ENCODE data around the gene THBS3.
"Not testable (repeated sequence)": the region's sequence is repeated elsewhere in the genome, so short reads cannot be mapped to it uniquely, and the experiment has no call there.

THBS3 gene

DNA sequence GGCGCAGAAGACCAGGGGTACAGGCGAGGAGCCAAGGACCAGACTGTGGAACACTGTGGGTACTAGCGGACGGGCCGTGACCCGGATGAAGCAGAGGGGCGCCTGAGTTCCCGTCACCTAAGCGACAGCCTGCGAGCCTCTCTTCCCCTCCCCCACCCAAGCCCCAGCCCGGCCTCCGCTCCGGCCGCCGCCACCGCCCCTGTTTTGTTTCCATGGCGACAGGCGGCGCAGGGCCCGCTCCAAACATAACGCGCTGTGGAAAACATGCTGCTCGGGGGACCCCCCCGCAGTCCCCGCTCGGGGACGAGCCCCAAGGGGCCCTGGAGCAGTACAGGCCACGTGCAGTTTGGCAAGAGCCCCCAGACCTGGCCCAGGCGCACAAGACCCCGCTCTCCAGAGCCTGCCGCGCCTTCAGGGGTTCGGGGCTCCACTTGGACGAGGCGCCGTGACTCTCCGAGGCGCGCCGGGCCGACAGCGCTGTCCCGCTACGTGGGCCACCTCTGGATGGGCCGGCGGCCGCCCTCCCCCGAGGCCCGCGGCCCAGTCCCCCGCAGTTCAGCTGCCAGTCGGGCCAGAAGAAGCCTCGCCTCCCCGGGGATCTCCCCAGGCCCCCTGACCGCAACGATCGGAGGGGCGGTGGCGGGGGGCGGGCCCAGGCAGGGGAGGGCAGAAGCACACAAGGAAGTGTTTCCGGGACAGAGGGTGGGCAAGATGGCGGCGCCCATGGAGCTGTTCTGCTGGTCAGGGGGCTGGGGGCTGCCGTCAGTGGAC lies 1.0 kb upstream of the THBS3 start, which contains the start of gene MTX1:
Gene MTX1, plus strand, starts transcription at position 155 of the 771 bp plus-strand sequence. Its CDS starts 110 bp downstream, at position 265.
- DNase-seq (ENCODE audit: low read depth in 3 of 3): peak; percentile 76 to 77 (median 77)

DNA sequence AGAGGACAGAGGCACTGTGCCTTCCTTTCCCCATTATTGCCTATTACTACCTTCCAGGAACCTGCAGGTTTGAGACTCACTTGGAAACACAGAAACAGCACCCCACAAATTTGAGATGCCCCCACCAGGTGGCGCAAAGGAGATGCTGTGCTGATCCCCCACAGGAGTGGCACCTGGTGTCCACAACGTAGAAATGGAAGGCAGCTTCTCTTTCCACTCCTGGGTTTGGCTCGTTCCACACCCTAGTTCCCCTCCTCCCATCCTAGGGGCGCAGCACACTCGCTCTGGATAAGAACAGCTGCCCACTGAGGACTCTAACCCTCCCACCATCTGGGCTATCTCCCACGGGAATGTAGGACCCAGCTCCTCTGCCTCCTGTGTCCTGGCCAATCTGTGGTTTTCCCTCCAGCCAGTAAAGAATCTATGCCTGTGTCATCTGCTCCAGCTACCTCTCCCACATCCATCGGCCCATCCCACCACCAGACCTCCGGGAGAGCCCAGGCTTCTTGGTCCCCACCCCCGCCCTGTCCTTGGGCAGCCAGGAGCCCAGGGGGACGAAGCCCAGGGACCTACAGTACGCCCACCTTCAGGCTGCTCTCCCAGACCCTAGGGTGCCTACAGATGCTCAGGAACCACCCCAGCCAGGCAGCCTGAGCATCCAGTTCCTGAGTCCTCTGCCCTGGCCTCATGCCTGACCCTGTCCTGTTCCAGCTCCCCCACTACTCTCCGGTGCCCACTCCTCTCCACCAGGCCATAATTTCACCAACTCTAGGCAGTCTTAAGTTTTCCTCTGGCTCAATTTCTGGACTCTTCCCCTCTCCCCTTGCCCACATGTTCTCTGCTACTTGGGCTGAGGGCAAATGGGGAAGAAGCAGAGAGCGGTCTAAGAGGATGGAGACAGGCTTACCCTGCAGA lies 549 bp downstream of the THBS3 start:
- peak; percentile 76 to 85 (median 77) for DNase-seq (ENCODE audit: low read depth in 3 of 3)

DNA sequence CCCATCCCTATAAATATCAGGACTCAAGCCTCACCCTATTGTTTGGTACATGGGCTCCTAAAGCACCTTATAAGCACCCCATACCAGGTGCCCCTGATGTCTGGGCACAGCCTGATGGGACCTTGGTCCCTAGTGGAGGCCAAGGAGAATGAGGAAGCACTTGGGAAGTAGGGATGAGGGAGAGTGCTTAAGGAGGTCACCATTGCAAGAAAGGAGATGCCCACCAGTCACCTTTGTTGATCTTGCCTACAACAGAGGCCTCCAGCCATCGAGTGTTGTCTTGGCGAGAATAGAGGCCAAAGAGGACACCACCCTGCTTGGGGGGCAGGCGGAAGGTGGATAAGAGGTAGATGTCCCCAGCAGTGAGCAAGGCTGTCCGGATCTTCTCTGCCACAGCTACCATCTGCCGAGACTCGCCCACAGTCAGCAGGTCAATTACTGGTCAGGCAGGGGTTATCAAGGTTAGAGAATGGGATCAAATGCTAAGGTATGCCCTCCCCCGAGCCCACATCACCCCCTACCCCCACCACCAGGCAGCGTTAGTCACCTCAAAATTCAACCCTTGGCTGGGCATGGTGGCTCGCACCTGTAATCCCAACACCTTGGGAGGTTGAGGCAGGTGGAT lies 1.6 kb downstream of the THBS3 start:
- no peak for DNase-seq (ENCODE audit: low read depth in 3 of 3)

DNA sequence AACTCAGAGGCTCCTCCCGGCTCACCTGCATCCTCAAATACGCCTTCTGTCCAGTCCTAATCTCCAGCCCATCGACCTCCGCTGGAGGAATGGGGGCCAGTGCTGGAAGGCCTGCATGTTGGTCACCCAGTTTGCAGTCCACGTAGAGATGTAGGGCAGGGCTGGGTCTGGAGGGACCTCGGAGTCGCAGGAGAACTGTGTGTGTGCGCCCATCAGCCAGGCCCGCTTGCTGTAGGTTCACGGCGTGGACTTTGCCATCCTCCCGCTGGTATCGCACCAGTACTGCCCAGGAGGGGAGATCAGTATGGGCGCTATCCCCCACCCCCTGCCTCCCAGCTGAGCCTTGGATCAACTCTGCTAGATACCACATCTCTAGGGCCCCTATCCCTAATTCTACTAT lies 2.7 kb downstream of the THBS3 start:
- DNase-seq (ENCODE audit: low read depth in 3 of 3): no peak

DNA sequence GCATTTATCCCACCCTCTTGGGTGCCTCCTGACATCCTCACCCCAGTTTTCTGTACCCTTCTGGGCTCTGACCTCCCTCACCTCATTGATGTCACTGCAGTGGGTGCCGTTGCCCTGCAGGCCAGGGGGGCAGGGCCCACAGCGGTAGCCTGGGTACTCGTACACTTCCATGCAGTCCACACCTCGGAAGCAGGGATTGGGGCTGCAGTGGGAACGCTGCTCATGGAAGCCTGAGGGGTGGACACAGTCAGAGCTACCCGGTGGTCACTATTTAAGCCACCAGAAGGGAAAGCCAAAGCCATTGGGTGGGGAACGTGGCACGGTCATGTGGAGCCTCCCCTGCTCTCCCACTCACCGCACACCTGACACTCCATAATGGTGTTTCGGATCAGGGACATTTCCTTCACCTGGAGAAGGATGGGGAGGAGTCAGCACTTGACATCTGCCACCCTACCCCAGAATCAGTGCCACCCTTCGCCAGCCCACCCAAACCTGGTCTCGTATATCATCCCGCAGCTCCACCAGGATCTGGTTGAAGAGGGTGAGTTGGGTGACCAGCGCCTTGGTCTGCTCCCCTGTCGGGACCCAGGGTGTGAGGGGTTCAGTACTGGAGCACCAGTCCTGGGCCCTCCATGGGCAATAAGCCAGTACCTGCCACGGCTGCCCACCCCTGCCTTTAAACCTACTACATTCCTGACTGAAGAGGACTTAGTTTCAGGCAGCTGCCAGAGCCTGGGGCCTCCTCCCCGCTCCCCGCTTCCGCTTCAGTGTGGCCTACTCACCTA lies 4.8 kb downstream of the THBS3 start:
- no peak for DNase-seq (ENCODE audit: low read depth in 3 of 3)

DNA sequence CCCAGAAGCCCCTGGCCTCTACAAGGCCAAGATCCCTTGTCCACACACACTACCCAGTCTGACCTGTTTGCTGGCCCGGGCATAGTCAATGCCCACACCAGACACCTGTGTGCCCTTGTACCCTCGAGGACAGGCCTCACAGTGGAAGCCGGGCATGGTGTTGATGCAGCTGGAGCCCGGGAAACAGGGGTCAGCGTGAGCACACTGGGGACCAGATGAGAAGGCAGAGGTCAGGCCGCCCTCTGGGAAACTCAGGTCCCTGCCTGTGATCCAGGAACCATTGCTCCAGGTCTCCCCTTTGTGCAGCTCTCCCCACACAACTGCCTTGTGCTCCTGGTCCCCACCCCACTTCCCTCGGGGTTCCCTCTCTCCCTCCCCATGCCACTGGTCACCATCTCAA lies 5.5 kb downstream of the THBS3 start:
- no peak for DNase-seq (ENCODE audit: low read depth in 3 of 3)

DNA sequence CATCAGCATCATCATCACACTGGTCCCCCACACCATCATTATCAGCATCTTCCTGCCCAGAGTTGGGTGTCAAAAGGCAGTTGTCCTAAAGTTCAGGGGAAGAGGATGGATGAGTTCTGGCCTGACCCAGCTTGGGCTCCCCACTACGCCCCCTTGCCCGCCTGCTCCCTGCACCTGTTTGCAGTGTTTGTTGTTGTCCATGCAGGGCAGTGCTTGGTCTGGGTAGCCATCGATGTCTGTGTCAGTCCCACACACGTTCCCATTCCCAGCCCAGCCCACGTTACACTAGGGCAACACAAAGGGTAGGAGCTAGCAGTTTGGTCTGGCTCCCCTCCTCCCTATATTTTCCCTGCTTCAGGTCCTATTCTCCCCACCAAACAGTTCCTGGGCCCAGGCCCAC lies 6.8 kb downstream of the THBS3 start:
- DNase-seq (ENCODE audit: low read depth in 3 of 3): no peak

DNA sequence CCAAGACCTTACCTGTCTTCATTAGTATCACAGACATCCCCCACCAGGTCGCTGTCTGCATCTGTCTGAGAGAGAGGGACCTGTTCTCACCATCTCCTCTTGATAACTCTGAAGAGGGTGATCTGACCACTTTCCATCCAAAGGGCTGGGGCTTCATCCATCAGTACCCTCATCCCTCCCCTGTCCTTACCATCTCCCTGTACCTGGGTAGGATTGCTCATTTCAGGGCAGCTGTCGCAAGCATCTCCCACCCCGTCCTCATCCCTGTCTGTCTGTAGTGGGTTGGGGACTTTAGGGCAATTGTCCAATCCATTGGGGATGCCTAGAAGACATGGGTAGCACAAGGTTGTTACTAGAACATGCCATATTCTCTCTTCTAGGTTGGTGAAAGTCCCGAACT lies 7.9 kb downstream of the THBS3 start:
- DNase-seq (ENCODE audit: low read depth in 3 of 3): no peak

DNA sequence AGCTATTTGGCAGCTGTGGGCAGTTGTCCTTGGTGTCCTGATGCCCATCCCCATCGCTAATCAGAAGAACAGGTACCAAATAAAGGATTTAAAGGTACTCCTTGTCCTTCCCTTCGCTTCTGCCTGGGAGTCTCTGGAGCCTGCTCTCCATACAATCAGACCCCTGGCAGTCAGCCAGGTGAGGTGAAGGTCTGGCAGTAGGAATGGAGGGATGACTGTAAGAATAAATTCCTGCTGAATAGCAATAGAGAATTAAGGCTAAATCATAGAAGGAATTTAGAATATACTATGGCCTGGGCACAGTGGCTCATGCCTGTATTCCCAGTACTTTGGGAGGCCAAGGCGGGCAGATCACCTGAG lies 9.2 kb downstream of the THBS3 start:
- no peak for DNase-seq (ENCODE audit: low read depth in 3 of 3)

DNA sequence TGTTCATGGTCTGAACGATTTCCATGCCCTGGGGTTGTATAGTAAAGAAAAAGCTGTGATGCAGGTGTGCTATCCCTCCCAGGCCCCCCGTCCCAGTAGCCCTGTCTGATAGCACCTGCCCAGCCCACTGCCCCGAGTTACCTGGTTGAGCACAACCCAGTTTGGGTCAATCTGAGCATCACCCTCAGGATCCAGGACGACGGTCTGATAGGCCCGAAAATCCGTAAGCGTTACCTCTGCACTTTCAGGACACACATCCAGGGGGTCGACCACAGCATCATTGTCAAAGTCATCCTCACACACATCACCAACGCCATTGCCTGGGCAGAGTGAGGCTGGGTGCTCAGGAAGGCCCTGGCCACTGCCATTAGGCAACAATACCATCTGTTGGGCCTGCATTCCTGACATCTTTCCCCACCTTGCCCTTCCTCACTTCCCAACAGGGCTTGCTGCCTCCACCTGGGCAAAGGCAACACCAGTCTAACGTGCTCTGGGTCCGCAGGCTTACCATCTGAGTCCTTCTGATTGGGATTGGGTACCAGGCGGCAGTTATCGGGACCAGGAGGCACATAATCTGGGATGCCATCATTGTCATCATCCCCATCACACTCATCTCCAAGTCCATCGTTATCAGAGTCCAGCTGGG lies 9.7 kb downstream of the THBS3 start:
- no peak for DNase-seq (ENCODE audit: low read depth in 3 of 3)

DNA sequence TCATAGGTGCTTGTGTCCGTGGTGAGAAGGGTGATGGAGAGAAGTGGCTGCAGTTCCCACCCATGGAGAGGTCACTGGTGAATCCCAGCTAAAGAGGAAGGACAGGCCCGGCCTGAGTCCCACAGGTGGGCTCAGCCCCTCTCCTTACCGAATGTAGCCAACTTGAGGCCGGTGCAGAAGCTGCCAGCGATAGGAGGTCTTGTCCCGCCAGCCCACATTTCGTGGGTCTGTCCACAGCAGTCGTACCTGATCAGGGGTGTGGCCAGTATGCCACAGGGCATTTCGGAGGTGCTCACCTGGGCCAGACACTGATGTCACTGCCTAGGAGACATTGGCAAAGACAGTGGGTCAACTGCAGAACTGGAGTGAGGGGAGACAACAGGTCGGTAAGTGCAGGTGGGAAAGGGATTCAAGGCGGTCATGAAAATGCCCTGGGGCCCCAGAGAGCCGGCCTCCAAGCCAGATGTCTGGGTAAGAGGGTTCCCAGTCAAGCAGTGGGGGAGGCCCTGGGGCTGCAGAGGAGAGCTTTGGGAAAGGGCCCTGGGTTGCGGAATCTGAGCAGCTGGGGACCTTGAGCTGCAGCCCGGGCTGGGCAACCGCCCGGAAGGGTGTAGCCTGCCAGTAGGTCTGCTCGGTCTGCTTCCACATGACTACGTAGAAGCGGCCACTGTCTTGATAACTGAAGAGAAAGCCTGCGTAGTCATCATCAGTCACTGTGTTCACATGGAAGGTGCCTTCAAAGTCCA lies 10.6 kb downstream of the THBS3 start:
- DNase-seq (ENCODE audit: low read depth in 3 of 3): no peak

DNA sequence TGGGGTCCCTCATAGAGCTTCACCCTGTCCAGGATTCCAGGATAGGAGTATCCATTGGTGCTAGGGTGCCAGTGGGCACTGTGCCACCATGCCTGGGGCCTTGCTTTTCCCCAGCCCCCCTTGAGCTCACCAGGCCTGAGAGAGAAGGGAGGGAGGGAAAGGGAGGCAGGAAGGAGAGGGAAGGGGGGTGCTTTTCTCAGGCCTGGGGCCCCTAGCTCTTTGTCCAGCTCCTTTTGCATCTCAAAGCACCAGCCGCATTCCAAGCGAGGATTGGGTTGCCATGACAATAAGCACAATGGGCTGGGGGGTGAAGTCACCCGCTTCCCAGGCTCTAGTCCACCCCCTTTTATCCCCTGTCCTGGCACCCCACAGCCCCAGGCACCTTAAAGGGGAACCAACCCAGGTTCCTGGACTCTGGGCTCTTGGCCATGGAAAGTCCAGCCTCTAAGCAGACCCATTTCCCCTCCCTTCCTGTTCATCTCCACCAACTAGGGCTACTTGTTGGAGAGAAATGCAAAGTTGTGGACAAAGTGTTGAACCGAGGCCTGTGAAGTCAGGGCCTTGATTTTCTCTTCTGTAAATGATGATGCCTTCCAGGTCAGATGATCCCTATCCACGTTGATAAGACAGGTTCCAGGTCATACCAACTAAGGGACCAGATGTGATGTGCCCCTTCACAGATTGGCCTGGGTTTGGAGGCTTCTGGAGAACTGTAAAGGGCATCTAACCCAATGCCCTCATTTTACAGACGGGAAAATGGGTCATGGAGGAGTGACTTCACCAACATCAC lies 11.4 kb downstream of the THBS3 start:
- no peak for DNase-seq (ENCODE audit: low read depth in 3 of 3)

DNA sequence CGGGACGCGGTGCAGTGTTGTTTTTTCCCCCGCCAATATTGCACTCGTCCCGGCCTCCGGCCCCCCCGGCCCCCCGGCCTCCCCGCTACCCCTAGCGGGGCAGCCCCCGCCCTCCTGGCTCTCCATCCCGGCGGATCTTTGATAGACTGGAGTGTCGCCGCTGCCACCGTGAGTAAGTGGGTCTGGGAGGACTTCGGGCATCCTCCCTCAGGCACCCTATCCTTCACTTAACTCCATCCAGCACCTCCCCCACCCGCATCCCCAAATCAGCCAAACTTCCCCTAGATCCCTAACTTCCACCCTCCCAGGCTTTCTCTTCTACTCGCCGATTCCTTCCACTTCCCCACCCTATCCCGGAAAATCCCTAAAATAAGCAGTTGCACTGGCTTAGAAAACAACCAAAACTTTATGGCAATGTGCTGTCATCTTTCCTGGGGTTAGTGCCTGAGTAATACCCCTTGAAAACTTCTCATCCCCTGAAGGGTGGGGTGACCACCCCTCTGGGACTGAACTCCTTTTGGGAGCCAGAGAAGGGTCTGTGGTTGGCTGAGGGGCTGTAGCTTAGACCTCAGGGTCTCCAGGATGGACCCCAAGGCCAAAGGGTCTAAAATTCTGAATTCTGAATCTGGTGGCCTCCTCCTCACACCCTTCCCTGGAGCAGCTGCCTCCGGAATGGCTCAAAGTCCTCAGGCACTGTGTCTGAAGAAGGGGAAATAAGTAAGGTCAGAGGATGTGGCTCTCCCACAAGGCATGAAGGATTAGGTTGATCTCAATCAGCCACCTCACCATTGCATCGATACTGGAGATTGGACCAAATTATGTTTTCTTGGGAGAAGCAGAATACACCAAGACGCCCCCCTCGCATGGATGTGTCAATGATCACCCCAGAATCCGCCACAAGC lies 12.2 kb downstream of the THBS3 start:
- DNase-seq (ENCODE audit: low read depth in 3 of 3): no peak

DNA sequence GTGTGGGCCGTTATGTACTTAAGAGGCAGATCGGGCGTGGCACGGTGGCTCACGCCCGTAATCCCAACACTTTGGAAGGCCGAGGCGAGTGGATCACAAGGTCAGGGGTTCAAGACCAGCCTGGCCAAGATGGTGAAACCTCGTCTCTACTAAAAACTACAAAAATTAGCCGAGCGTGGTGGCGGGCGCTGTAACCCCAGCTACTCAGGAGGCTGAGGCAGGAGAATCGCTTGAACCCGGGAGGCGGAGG lies 13.8 kb downstream of the THBS3 start:
- not testable (repeated sequence) for DNase-seq (ENCODE audit: low read depth in 3 of 3)

DNA sequence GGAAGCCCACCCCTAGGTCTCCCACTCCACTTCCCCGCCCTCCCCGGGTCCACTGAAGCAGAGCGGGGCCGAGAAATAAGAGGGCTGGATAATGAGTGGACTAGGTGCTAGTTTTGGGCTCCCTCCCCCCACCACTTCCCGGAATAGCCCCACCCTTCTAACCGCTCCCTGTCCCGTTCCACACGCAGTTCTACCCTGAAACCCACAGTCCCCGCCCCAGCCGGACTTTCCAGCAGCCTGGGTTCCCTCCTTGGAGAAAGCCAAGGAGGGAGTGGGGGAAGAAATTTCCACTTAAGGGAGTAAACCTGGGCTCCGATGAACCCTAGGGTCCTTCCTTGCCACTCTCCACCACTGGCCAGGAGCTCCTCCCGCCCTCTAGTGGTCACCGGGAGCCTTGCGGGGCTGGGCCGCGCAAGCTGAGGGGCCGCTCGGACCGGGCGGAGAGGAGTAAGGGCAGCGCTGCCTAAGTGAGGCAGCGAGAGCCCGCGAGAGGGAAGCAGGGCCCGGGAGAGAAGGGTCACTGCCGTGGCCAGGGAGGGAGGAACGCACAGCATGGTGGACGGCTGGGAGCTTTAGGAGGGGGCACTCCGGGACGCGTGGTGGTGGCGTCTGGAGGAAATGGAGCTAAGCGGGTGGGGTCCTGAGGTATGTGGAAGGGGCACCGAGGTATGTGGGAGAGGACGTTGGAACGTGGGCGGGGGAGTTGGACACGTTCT lies 14.3 kb downstream of the THBS3 start:
- peak in 1 of 3 experiments; percentile 64 for DNase-seq (ENCODE audit: low read depth in 3 of 3)

DNA sequence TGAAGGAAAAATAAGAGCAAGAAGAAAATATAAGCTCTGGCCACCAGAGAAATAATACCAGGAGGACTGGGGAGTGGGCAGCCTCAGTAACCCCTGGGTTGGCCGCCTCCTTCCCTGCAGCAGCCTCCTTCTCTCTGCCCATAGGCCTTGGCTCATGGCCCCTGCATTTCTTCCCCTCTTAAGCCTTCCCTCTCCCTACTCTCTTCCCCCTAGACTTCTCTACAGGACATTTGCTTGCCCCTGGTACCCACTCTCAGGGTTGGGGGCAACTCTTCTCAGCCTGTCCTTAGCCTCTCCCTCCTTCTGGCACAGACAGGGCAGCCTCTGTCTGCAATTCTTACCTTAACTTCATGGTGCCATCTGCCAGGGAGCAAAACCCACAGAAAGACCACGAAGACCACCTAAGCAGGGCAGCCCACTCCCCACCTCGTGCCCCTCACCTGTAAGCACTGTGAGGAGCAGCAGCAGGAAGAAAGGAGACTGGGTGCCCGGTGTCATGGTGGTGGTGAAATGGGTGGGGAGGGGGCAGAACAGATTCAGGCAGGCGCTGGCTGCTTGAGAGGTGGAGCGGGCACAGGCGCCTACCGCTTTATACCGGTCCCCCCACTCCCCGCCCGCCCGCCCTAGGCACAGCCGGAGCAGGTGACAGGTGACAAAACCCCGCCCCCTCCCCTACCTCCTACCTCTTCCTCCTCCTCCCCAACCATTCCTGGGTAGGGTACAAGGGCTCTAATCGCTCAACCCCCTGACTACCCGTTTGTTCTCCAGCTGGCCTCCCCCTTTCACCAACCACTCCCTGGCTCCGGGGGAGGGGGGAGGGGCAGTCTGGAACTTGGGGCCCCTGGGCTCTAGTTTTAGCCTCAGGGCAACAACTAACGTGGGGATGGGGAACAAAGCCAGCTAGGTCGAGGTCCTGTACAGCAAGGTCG lies 15.1 kb downstream of the THBS3 start:
- no peak for DNase-seq (ENCODE audit: low read depth in 3 of 3)

DNA sequence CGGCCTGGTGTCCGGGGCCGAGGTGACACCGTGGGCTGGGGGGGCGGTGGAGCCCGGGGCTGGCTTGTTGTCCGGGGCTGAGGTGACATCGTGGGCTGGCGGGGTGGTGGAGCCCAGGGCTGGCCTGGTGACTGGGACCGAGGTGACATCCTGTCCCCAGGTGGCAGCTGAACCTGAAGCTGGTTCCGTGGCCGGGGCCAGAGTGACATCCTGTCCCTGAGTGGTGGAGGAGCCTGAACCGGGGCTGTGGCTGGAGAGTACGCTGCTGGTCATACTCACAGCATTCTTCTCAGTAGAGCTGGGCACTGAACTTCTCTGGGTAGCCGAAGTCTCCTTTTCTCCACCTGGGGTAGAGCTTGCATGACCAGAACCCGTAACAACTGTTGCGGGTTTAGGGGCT lies 15.8 kb downstream of the THBS3 start:
- no peak for DNase-seq (ENCODE audit: low read depth in 3 of 3)

Measured in stimulated activated CD4-positive, alpha-beta T cell treated with anti-CD3 and anti-CD28 coated beads, TNF-alpha, amount 100 ng/mL, for 4 hours (primary cell).